Stimulated activated memory B cell treated with anti-CD40 and anti-IgM and Interleukin-4, amounts not matched to agents 10 μg/mL and 1 μg/mL and 100 μg/mL, for 72 hours (primary cell): Measurements from ENCODE around the gene TJP1.
"Not testable (repeated sequence)": the region's sequence is repeated elsewhere in the genome, so short reads cannot be mapped to it uniquely, and the experiment has no call there.

Source experiments
- ATAC-seq: fragments of 150-1000 bp; cut with Tn5 transposase; 2 replicates; pipeline ENCODE4 v1.10.0; 2021
- H3K27ac Mint-ChIP-seq: one replicate; pipeline ENCODE4 v1.8.0; 2022; ENCODE audit warnings: mild to moderate bottlenecking, mixed read lengths
- H3K27me3 Mint-ChIP-seq: one replicate; pipeline ENCODE4 v1.8.0; 2022; ENCODE audit warnings: mixed read lengths
- H3K36me3 Mint-ChIP-seq: one replicate; pipeline ENCODE4 v1.8.0; 2022; ENCODE audit warnings: mixed read lengths
- H3K4me1 Mint-ChIP-seq: one replicate; pipeline ENCODE4 v1.8.0; 2022; ENCODE audit warnings: mixed read lengths
- H3K4me3 Mint-ChIP-seq: one replicate; pipeline ENCODE4 v1.8.0; 2022; ENCODE audit warnings: mild to moderate bottlenecking, moderate library complexity, mixed read lengths
- H3K9me3 Mint-ChIP-seq: one replicate; pipeline ENCODE4 v1.8.0; 2022; ENCODE audit warnings: mixed read lengths

TJP1 gene

DNA sequence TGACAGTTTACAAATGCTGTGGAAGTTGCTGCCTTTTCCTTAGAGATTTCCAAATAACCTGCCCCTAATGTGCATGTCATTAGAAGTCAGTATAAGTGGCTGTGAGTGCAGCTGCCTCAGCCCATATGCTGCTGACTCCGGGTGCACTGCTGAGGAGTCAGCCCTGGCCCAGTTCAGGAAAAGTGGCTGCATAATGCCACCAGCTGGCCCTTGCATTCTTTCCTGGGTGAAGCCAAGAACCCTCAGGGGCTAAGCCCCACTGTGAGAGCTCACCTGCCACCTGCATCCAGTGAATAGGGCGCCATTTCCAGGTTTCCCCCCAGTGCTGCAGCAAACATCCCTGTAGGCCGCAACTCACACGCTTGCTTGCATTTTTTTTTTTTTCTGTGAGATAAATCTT lies 139.9 kb downstream of the TJP1 start:
- Mint-ChIP-seq H3K4me1 (no peaks in the 10 kb centered on the region), H3K27ac (no peak overlapping the region), H3K9me3 (no peaks in the 10 kb centered on the region)

DNA sequence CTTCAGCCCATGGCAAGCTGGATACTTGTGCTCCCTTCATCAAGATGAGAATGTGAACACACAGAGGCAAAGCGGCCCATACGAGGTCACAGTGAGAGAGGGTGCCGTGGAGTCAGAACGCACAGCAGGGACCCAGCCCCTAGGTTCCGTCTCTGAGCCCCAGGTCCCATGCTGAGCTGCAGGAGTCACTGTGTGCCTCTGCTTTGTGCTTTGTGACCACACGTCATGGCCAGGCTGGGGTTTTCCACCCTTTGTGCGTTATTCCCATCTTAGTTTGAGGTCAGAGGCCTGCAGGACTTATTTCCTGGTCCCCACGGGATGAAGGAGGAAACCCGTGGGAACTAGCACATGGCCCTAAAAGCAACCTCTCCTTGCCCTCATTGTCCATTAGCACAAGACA lies 140.3 kb downstream of the TJP1 start:
- H3K9me3 Mint-ChIP-seq, result no peaks in the 10 kb centered on the region
- no peaks in the 10 kb centered on the region for H3K36me3 Mint-ChIP-seq
- no peak overlapping the region for H3K27ac Mint-ChIP-seq
- H3K4me3 Mint-ChIP-seq, result no peak overlapping the region
- no peaks in the 10 kb centered on the region for H3K4me1 Mint-ChIP-seq
- no peak for ATAC-seq
- peaks cover 11% of the 10 kb centered on the region for H3K27me3 Mint-ChIP-seq

More for the DNA sequence above, 139.9 kb downstream of the TJP1 start:
- Mint-ChIP-seq H3K27me3 (peaks cover 7% of the 10 kb centered on the region), H3K36me3 (no peaks in the 10 kb centered on the region), H3K4me3 (no peak overlapping the region)
- no peak for ATAC-seq

DNA sequence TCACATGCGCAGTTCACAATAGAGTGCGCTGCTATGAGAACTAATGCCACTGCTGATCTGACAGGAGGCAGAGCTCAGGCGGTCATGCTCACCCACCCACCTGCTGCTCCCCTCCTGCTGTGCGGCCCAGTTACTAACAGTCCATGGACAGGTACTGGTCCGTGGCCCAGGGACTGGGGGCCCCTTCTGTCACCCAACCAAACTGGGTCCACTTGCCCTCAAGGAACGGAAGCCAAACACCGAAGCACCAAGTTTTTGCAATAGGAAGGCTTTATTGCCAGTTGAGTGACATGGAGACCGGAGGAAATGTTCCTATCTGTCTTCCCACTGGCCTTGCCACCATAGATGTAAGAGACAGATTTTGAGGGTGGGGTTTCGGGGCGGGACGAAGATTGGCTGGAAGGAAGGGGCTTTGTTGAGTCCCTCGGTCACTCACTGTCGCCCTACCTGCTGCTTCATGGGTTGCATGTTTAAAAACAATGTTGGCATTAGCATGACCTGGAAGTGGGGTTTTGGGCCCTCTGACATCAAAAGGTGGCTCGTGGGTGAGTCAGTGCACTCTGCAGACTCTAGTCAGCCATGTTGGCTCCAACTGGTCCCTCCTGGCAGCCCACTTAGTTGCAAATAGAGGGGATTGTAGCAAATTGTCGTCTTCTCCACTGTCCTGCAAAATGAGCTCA lies 141.0 kb downstream of the TJP1 start:
- no peaks in the 10 kb centered on the region for H3K9me3 Mint-ChIP-seq
- no peak for ATAC-seq
- no peak overlapping the region for H3K4me3 Mint-ChIP-seq
- H3K36me3 Mint-ChIP-seq, result no peaks in the 10 kb centered on the region
- no peak overlapping the region for H3K27ac Mint-ChIP-seq
- H3K4me1 Mint-ChIP-seq, result no peaks in the 10 kb centered on the region
- peaks cover 16% of the 10 kb centered on the region for H3K27me3 Mint-ChIP-seq

DNA sequence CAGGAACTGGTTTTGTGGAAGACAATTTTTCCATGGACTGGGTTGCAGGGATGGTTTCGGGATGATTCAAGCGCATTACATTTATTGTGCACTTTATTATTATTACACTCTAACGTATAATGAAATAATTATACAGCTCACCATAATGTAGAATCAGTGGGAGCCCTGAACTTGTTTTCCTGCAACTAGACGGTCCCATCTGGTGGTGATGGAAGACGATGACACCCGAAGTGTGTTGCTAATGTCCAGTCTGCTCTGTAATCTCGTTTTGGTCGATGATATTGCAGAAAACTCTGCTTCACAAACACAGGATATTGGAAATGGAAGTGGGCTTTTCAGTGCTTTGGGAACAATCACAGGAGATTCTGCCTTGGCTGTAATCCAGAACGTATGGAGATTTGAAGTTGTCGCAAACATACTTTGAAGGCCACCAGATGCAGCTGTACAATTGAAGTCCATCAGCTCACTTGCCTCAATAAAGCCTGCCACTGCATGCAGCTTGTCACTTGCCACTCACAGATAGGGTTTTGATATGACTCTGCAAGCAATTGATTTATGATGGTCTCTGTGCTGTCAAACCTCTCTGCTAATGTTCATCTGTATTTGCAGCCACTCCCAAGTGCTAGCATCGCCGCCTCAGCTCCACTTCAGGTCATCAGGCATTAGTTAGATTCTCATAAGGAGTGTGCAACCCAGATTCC lies 141.7 kb downstream of the TJP1 start:
- peaks cover 20% of the 10 kb centered on the region for H3K27me3 Mint-ChIP-seq
- ATAC-seq, result no peak
- H3K4me3 Mint-ChIP-seq, result no peak overlapping the region

DNA sequence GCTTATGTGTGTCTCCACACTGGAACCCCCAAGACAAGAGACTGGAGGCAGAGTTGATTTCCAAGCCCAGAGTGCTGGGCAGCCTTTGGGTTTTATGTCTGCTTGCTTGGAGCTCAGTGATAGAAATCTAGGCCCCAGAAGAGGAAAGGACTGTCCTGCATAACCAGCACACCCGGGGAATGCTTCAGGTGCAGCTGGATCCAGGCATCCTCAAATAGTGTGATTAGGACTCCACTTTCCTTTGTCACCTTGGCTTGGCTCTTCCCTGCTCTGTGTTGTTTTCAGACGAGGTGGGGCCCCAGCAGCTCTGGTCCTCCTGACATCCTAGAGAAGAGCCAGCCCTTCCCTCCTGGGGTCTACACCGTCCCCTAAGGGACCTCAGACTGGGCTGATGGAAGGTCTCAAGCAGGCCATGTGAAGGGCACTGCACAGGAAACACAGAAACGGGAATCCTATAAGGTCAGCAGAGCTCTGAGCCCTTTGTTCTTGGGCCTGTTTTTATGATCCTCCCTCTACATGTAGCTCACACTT lies 143.7 kb downstream of the TJP1 start:
- Mint-ChIP-seq H3K9me3 (no peaks in the 10 kb centered on the region), H3K36me3 (no peaks in the 10 kb centered on the region), H3K4me3 (no peak overlapping the region), H3K4me1 (no peaks in the 10 kb centered on the region), H3K27me3 (peaks cover 26% of the 10 kb centered on the region), H3K27ac (no peak overlapping the region)
- ATAC-seq, result no peak

More for the DNA sequence above, 141.7 kb downstream of the TJP1 start:
- Mint-ChIP-seq H3K36me3 (no peaks in the 10 kb centered on the region), H3K4me1 (no peaks in the 10 kb centered on the region), H3K27ac (no peak overlapping the region), H3K9me3 (no peaks in the 10 kb centered on the region)

DNA sequence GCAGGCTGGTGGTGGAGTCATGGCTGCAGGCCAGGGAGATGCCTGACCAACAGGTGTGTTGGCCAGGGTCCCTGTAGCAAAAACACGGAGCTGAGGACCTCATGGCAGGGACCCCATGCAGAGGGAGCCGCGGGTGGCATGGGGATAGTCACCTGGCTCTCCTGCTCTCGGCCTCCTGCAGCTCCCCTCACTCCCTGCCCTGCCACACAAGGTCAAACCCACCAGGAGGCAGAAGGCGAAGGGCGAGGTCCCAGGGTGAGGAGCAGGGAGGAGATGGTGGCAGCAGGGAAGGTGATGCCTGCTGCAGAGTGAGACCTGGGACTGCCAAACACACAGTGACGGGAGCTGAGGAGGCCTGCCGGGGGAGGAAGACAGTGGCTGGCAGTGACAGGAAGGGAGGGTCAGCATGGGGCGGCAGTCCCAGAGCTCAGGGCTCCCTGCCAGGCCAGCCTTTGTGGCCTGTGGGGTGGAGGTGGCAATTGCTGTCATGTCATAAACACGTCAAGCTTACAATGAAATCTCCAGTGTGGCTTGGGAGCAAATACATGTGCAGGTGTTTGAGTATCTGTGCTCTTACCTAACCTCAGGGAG lies 144.3 kb downstream of the TJP1 start:
- no peak overlapping the region for H3K4me3 Mint-ChIP-seq
- H3K9me3 Mint-ChIP-seq, result no peaks in the 10 kb centered on the region
- ATAC-seq, result no peak
- H3K27me3 Mint-ChIP-seq, result peaks cover 26% of the 10 kb centered on the region
- no peak overlapping the region for H3K27ac Mint-ChIP-seq
- H3K36me3 Mint-ChIP-seq, result no peaks in the 10 kb centered on the region
- no peaks in the 10 kb centered on the region for H3K4me1 Mint-ChIP-seq

DNA sequence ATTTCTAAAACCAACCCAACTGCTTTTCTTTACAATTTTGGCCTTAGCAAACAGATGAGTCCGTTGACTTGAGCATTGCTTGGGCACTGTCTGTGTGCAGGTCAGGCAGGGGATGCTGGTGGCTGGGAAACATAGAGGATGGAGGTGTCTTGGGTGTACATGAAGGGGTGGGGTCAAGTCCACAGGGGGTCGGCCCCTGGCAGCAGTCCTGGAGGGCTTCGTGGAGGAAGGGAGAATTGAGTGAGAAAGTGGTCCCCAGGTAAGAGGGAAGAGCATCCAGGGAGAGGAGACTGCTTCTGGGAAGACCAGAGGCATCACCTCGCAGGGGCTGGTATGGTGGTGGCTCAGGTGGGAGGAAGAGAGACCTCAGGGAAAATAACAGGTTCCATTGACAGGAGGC lies 144.8 kb downstream of the TJP1 start:
- Mint-ChIP-seq H3K4me3 (no peak overlapping the region), H3K36me3 (no peaks in the 10 kb centered on the region), H3K27ac (no peak overlapping the region), H3K4me1 (no peaks in the 10 kb centered on the region), H3K27me3 (peaks cover 26% of the 10 kb centered on the region), H3K9me3 (no peaks in the 10 kb centered on the region)
- no peak for ATAC-seq

DNA sequence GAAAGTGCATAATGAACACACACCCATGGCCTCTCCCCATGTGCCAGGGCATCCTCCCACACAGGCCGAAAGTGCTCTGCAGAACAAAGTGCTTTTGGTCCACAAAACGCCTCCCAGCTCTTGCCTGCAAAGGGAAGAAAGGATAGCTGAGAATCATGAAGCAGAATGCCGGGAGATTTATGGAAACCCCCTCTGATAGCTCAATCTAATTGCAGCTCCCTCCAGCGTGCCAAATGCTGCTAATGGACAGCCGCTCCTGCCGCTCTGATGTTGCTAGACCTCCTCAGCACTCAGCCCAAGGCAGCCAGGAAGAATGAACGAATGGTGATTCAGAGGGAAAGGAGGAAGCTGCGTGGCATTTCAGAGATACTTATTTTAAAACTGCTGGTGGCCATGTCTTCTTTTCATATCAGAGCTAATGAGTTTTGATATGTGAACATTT lies 145.3 kb downstream of the TJP1 start:
- Mint-ChIP-seq H3K9me3 (no peaks in the 10 kb centered on the region), H3K4me1 (no peaks in the 10 kb centered on the region), H3K27me3 (peaks cover 26% of the 10 kb centered on the region), H3K4me3 (no peak overlapping the region), H3K36me3 (no peaks in the 10 kb centered on the region), H3K27ac (no peak overlapping the region)
- no peak for ATAC-seq

DNA sequence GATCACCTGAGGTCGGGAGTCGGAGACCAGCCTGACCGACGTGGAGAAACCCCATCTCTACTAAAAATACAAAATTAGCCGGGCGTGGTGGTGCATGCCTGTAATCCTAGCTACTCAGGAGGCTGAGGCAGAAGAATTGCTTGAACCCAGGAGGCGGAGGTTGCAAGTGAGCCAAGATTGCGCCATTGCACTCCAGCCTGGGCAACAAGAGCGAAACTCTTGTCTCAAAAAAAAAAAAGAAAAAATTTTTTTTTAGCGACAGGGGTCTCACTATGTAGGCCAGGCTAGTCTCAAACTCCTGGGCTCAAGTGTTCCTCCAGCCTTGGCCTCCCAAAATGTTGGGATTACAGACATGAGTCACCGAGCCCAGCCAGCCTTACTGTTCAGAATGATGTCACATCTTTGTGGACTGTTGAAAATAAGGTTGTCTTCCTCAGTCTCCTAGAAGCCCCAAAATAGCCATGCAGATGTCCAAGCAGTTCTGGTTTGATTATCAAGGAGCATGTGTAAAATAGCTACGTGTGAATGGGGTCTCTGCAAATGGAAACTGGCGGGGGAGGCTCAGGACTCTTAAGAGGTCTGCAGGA lies 145.8 kb downstream of the TJP1 start:
- not testable (repeated sequence) for H3K4me1 Mint-ChIP-seq, H3K36me3 Mint-ChIP-seq, ATAC-seq, H3K27ac Mint-ChIP-seq, H3K4me3 Mint-ChIP-seq, H3K9me3 Mint-ChIP-seq
- peaks cover 26% of the 10 kb centered on the region for H3K27me3 Mint-ChIP-seq

DNA sequence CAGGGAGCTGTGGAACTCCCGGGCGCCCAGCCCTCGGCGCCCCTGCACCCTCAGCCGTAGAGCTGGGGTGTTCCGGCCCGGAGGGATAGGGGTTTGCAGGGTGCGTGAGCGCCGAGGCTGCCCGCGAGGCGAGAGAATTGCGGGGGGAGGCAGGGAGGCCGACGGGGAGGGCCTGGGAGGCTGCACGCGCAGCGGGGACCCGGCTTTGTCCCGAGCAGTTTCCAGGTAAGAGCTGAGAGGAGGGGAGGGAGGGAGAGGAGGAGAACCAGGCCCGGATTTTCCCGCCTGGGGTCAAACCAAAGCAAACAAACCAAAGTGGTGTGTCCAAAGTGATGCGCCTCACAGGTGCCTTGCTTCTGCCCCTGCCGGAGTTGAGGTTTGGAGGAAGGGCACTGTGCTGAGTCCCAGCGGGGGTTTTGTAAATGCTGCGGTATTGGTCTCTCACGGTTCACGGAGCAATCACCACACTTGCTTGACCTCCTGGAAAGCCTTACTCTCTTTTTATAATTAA lies 146.4 kb downstream of the TJP1 start:
- Mint-ChIP-seq H3K27ac (no peak overlapping the region), H3K27me3 (peaks cover 28% of the 10 kb centered on the region), H3K9me3 (no peaks in the 10 kb centered on the region), H3K4me1 (no peaks in the 10 kb centered on the region), H3K36me3 (no peaks in the 10 kb centered on the region), H3K4me3 (no peak overlapping the region)
- ATAC-seq, result no peak

DNA sequence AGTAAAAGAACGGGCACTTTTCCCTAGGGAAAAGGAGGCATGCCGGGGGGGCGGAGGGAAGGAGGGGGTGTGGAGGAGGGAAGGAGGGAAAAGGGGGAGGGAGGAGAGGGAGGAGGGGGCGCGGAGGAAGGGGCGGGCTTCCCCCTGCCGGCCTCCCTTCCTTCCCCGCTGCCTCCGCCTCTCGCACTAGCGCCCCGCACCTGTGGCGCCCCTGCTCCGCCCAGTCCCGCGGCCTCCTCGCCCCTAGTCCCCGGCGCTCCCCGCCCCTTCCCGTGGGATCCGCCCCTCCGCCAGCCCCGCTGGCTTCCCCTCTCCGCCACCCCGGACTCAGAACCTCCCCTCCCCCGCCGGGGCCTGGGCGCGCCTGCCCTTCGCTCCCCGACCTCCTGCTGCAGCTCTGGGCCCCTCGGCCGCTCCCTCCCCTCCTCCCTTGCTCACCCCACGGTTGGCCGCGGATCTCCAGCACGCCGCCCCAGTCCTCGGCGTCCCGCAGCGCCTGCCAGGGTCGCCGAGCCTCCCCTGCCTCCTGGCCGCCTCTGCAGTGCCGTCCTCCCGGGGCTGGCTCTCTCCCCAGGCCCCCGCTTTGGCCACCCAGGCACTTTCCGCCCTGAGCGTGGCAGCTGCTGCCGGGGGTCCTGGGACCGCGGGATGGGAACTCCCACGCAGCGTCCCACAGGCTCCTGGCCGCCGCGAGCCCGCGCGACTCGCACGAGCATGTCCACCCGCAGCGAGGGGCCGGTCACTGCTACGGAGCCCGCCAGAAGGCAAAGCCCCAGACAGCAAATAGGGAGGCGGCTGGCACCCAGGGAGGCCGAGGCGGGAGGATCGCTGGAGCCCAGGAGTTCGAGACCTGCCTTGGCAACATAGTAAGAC lies 147.4 kb downstream of the TJP1 start:
- peaks cover 35% of the 10 kb centered on the region for H3K27me3 Mint-ChIP-seq
- no peaks in the 10 kb centered on the region for H3K9me3 Mint-ChIP-seq
- H3K36me3 Mint-ChIP-seq, result no peaks in the 10 kb centered on the region
- ATAC-seq, result no peak
- no peaks in the 10 kb centered on the region for H3K4me1 Mint-ChIP-seq
- H3K4me3 Mint-ChIP-seq, result no peak overlapping the region
- H3K27ac Mint-ChIP-seq, result no peak overlapping the region

DNA sequence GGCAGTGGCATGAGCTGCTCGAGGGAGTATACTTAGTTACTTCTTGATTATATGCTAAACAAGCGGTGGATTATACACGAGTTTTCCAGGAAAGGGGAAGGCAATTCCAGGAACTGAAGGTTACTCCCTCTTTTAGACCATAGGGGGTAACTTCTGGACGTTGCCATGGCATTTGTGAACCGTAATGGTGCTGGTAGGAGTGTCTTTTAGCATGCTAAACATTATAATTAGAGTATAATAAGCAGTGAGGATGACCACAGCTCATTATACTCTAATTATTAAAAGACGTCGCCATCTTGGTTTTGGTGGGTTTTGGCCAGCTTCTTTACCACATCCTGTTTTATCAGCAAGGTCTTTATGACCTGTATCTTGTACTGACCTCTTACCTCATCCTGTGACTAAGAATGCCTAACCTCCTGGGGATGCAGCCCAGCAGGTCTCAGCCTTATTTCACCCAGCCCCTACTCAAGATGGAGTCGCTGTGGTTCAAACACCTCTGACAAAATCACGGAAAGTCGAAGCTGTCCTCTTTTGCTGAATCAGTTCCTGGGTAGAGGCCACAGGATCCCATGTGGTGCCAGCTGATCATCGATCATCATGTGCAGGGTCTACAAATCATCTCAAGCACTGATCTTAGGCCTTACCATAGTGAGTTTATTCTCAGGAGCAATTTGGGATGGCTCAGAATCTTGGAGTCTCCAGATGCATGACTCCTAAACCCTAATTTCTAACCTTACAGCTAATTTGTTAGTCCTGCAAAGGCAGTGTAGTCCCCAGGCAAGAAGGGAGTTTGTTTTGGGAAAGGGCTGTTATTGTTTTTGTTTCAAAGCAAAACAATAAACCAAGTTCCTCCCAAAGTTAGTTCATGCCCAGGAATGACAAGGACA lies 149.1 kb downstream of the TJP1 start:
- Mint-ChIP-seq H3K27ac (no peak overlapping the region), H3K4me1 (no peaks in the 10 kb centered on the region), H3K27me3 (peaks cover 35% of the 10 kb centered on the region), H3K4me3 (no peak overlapping the region), H3K36me3 (no peaks in the 10 kb centered on the region), H3K9me3 (no peaks in the 10 kb centered on the region)
- no peak for ATAC-seq

DNA sequence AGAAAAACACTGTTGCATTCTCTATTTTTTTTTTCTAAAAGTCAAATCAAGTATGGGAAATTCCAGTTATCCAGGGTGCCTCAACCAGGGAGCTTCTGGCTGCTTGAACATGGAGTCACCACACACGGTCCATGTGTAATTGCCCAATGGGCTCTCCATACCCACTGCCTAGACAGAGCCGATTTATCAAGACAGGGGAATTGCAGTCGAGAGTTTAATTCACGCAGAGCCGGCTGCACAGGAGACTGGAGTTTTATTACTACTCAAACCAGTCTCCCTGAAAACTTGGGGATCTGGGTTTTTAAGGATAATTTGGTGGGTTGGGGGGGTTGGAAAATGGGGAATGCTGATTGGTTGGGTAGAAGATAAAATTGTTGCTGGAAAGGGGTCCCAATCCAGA lies 149.8 kb downstream of the TJP1 start:
- H3K4me1 Mint-ChIP-seq, result no peaks in the 10 kb centered on the region
- H3K27ac Mint-ChIP-seq, result no peak overlapping the region
- no peaks in the 10 kb centered on the region for H3K9me3 Mint-ChIP-seq
- no peak for ATAC-seq
- H3K4me3 Mint-ChIP-seq, result no peak overlapping the region
- H3K27me3 Mint-ChIP-seq, result peaks cover 29% of the 10 kb centered on the region
- no peaks in the 10 kb centered on the region for H3K36me3 Mint-ChIP-seq

DNA sequence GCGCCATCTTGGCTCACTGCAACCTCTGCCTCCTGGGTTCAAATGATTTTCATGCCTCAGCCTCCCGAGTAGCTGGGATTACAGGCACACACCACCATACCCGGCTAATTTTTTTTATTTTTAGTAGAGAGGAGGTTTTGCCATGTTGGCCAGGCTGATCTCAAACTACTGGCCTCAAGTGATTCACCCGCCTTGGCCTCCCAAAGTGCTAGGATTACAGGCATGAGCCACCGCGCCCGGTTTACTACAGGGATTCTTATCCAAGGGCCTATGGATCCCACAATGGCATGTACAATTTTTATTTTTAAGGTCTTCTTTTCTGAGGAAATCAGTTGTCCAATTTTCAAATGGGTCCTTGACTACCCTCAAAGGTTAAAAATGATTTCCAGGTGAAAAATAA lies 150.2 kb downstream of the TJP1 start:
- not testable (repeated sequence) for H3K36me3 Mint-ChIP-seq, H3K9me3 Mint-ChIP-seq, H3K27ac Mint-ChIP-seq, ATAC-seq, H3K4me3 Mint-ChIP-seq, H3K4me1 Mint-ChIP-seq
- H3K27me3 Mint-ChIP-seq, result peaks cover 25% of the 10 kb centered on the region
